Measurements from ENCODE around the gene MYO5B. TPM values are rescaled to one million over a fixed set of nuclear protein-coding genes. Genes with fewer than 3 reads are reported as not detected.

The MYO5B gene
- total and polyA plus RNA-seq, 9 of the 15 experiments (the other 6 are each of a cell fraction or from before 2014, with no cell fraction given): 0.07 to 0.42 (median 0.28) TPM

DNA sequence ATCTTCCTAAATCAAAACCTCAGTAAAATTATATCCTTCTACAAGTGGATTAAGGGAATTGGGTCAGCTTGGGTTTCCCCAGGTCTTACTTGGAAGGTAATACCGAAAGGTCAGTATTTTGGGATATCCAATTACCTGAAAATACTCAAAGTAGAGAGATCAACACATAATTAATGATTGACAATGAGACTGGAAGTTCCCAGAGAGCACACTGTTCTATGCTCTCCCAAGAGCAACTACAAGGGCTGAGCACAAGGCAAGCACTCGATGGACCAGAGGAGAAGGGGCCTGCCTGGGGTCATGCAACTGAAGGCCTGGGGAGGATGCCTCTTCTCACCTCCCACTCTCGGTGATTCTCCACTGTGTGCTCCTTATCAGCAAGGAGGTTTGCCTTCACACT, 222.4 kb downstream of the MYO5B start:
- in situ Hi-C loops (cut with MboI): no loop called here
- no TSS peak for BruUV-seq (replicated peaks)
- no peak overlapping the region for H3K4me2 ChIP-seq (ENCODE audit: insufficient read depth, low read length)
- no peak overlapping the region for H2AFZ ChIP-seq (ENCODE audit: low read depth, low read length)
- H3K9me3 ChIP-seq (replicated peaks; ENCODE audit: control insufficient read depth, insufficient read depth, low read depth, low read length): no peaks in the 10 kb centered on the region
- H3K9ac ChIP-seq (ENCODE audit: insufficient read depth in 1 of 2, low read depth in 2 of 2, low read length in 2 of 2): no peak overlapping the region
- H3K4me3 ChIP-seq: no peak overlapping the region
- no peak for DNase-seq (ENCODE audit: extremely low read depth in 1 of 4, low spot score in 3 of 4)
- no peaks in the 10 kb centered on the region for H3K36me3 ChIP-seq (ENCODE audit: control insufficient read depth, insufficient read depth, low read length)
- no peaks in the 10 kb centered on the region for H3K4me1 ChIP-seq (replicated peaks in 1 of 2; ENCODE audit: control insufficient read depth in 2 of 2, insufficient read depth in 2 of 2, low read length in 2 of 2)
- no peak for TF ChIP-seq RBBP5 (IDR thresholded peaks at IDR 0.05; ENCODE audit: borderline replicate concordance, insufficient read depth, low read length, poor library complexity, severe bottlenecking)
- TF ChIP-seq PCBP2 (IDR thresholded peaks at IDR 0.05; ENCODE audit: low read depth, low read length, poor library complexity, severe bottlenecking): no peak
- TF ChIP-seq NR3C1 (CRISPR knock-in tag; IDR thresholded peaks at IDR 0.05): no peak
- no peak for TF ChIP-seq PHB2 (IDR thresholded peaks at IDR 0.05; ENCODE audit: low read depth)
- no peak for TF ChIP-seq SMARCE1 (IDR thresholded peaks at IDR 0.05)
- TF ChIP-seq NCOA6 (IDR thresholded peaks at IDR 0.05): no peak
- H4K20me1 ChIP-seq (replicated peaks; ENCODE audit: control insufficient read depth, insufficient read depth, low read length): no peaks in the 10 kb centered on the region
- POLR2A ChIA-PET: no interaction called here
- no peak overlapping the region for H3K27ac ChIP-seq (ENCODE audit: extremely low read depth, low read depth, low read length)
- no peak for ATAC-seq
- CTCF ChIA-PET (ENCODE audit: low intra/inter-chr PET ratio): no interaction called here
- H3K27me3 ChIP-seq (ENCODE audit: control insufficient read depth in 2 of 2, insufficient read depth in 2 of 2, low read length in 2 of 2): no peaks in the 10 kb centered on the region
- FAIRE-seq: no peak
- 0% methylated on average over 3 of the region's 3 CpGs for WGBS (ENCODE audit: insufficient coverage, low coverage, missing lambda C conversion rate)
- intact Hi-C loops (cut with micrococcal nuclease): no loop called here
- no peaks in the 10 kb centered on the region for H3K79me2 ChIP-seq (ENCODE audit: control insufficient read depth, insufficient read depth, low read length)
- H3K9me1 ChIP-seq (ENCODE audit: control insufficient read depth, insufficient read depth, low read length): no peaks in the 10 kb centered on the region

DNA sequence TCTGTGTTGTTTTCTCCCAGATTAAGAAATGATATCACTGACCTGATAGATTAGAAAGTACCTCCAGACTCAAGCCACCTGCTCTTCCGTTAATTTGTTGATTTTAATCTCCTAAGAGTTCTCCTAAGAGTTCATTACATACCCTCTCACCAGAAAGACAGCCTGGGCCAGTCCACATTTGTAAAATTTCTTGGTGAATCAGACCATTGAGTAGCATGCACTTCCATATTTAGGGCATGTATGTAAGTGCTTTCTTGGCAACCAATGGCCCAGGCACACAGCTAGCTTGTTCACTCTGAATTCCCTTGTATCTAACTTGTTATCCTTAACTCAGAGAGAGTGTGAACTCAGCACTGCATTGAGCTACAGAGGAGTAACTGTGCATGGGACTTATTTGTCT, 223.5 kb downstream of the MYO5B start:
- H3K27ac ChIP-seq (ENCODE audit: extremely low read depth, low read depth, low read length): no peak overlapping the region
- H3K4me3 ChIP-seq: no peak overlapping the region
- H3K9me1 ChIP-seq (ENCODE audit: control insufficient read depth, insufficient read depth, low read length): no peaks in the 10 kb centered on the region
- in situ Hi-C loops (cut with MboI) (no loop called here), intact Hi-C loops (cut with micrococcal nuclease) (no loop called here)
- no peaks in the 10 kb centered on the region for H3K4me1 ChIP-seq (replicated peaks in 1 of 2; ENCODE audit: control insufficient read depth in 2 of 2, insufficient read depth in 2 of 2, low read length in 2 of 2)
- BruUV-seq (replicated peaks): no TSS peak
- H2AFZ ChIP-seq (ENCODE audit: low read depth, low read length): no peak overlapping the region
- no peaks in the 10 kb centered on the region for H4K20me1 ChIP-seq (replicated peaks; ENCODE audit: control insufficient read depth, insufficient read depth, low read length)
- H3K4me2 ChIP-seq (ENCODE audit: insufficient read depth, low read length): no peak overlapping the region
- H3K36me3 ChIP-seq (ENCODE audit: control insufficient read depth, insufficient read depth, low read length): no peaks in the 10 kb centered on the region
- H3K79me2 ChIP-seq (ENCODE audit: control insufficient read depth, insufficient read depth, low read length): no peaks in the 10 kb centered on the region
- no peak overlapping the region for H3K9ac ChIP-seq (ENCODE audit: insufficient read depth in 1 of 2, low read depth in 2 of 2, low read length in 2 of 2)
- ChIA-PET CTCF (ENCODE audit: low intra/inter-chr PET ratio) (no interaction called here), POLR2A (no interaction called here)
- TF ChIP-seq NRF1 (conservative IDR thresholded peaks at IDR 0.05 in 1 of 2, IDR thresholded peaks at IDR 0.05 in 1 of 2): no peak
- TF ChIP-seq FOS (IDR thresholded peaks at IDR 0.05; ENCODE audit: extremely low read depth, insufficient read length): no peak
- TF ChIP-seq, protein P1, sequence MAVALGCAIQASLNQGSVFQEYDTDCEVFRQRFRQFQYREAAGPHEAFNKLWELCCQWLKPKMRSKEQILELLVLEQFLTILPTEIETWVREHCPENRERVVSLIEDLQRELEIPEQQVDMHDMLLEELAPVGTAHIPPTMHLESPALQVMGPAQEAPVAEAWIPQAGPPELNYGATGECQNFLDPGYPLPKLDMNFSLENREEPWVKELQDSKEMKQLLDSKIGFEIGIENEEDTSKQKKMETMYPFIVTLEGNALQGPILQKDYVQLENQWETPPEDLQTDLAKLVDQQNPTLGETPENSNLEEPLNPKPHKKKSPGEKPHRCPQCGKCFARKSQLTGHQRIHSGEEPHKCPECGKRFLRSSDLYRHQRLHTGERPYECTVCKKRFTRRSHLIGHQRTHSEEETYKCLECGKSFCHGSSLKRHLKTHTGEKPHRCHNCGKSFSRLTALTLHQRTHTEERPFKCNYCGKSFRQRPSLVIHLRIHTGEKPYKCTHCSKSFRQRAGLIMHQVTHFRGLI (CRISPR knock-in tag; IDR thresholded peaks at IDR 0.05): no peak
- TF ChIP-seq LCOR (CRISPR knock-in tag; IDR thresholded peaks at IDR 0.05): no peak
- no peak for TF ChIP-seq ZNF589 (CRISPR knock-in tag; IDR thresholded peaks at IDR 0.05; ENCODE audit: low read depth)
- TF ChIP-seq, protein P2, sequence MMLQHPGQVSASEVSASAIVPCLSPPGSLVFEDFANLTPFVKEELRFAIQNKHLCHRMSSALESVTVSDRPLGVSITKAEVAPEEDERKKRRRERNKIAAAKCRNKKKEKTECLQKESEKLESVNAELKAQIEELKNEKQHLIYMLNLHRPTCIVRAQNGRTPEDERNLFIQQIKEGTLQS (IDR thresholded peaks at IDR 0.05): no peak
- TF ChIP-seq, protein P2 (CRISPR knock-in tag; conservative IDR thresholded peaks at IDR 0.05): no peak
- ATAC-seq (no peak), DNase-seq (ENCODE audit: extremely low read depth in 1 of 4, low spot score in 3 of 4) (no peak), FAIRE-seq (no peak)
- no peaks in the 10 kb centered on the region for H3K27me3 ChIP-seq (ENCODE audit: control insufficient read depth in 2 of 2, insufficient read depth in 2 of 2, low read length in 2 of 2)
- WGBS (ENCODE audit: insufficient coverage, low coverage, missing lambda C conversion rate): 0% methylated on average over 1 of the region's 1 CpG
- no peaks in the 10 kb centered on the region for H3K9me3 ChIP-seq (replicated peaks; ENCODE audit: control insufficient read depth, insufficient read depth, low read depth, low read length)
